NB4 (cell line): Measurements from ENCODE around the gene JADE3.

Source experiments
- MYC ChIP-seq: IDR thresholded peaks from 2 replicates; pipeline ENCODE4 v1.6.1; 2011; ENCODE audit warnings: low read depth, low read length
- POLR2A ChIP-seq: IDR thresholded peaks from 2 replicates; pipeline ENCODE4 v1.6.1; 2011; ENCODE audit warnings: mild to moderate bottlenecking; ENCODE audit not compliant: insufficient read length; ENCODE audit errors: extremely low read depth
- TF ChIP-seq, protein P1 (sequence below): IDR thresholded peaks from one replicate; pipeline ENCODE4 v1.5.1; 2012; ENCODE audit warnings: low read depth, low read length
- TF ChIP-seq, protein P2 (sequence below): IDR thresholded peaks from 2 replicates; pipeline ENCODE4 v1.6.1; 2011; ENCODE audit warnings: low read depth, low read length

DNA sequence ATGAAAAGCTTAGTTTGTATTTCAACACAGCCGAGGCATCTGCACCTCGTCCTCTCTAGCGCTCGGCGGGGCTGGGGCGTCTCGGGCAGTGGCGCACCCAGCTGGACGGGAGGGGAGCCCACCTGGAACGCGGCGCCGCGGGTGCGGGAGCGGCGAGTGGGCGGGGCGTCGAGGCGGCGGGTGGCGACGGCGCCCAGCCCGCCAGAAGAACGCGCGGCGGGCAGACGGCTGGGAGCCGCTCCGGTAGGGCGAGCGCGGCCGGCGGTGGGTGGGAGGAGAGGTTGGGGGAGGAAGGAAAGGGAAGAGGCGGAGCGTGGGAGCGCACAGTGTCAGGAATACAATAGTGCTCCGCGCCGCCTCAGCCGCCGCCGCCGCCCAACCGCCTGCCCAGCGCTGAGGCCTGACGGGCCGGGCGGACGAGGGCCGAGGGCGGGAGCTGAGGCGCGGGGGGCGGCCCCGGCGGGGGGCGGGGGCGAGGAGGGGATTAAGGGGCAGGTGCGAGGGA, at the start of gene JADE3:
- TF ChIP-seq, protein P1, sequence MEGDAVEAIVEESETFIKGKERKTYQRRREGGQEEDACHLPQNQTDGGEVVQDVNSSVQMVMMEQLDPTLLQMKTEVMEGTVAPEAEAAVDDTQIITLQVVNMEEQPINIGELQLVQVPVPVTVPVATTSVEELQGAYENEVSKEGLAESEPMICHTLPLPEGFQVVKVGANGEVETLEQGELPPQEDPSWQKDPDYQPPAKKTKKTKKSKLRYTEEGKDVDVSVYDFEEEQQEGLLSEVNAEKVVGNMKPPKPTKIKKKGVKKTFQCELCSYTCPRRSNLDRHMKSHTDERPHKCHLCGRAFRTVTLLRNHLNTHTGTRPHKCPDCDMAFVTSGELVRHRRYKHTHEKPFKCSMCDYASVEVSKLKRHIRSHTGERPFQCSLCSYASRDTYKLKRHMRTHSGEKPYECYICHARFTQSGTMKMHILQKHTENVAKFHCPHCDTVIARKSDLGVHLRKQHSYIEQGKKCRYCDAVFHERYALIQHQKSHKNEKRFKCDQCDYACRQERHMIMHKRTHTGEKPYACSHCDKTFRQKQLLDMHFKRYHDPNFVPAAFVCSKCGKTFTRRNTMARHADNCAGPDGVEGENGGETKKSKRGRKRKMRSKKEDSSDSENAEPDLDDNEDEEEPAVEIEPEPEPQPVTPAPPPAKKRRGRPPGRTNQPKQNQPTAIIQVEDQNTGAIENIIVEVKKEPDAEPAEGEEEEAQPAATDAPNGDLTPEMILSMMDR: no peak
- TF ChIP-seq POLR2A: no peak
- no peak for TF ChIP-seq MYC
- TF ChIP-seq, protein P2, sequence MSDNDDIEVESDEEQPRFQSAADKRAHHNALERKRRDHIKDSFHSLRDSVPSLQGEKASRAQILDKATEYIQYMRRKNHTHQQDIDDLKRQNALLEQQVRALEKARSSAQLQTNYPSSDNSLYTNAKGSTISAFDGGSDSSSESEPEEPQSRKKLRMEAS: 0 out of 2 replicates have a peak, but pooled peaks have one; percentile 3
